ENCODE data around the gene TRIO. TPM values are rescaled to one million over a fixed set of nuclear protein-coding genes. Genes with fewer than 3 reads are reported as not detected.

Gene TRIO
- total RNA-seq, 3 donors from 2014 or later (not counting 1 experiment from before 2014, with no cell fraction given): 84.6 to 136 (median 94.3) TPM

DNA sequence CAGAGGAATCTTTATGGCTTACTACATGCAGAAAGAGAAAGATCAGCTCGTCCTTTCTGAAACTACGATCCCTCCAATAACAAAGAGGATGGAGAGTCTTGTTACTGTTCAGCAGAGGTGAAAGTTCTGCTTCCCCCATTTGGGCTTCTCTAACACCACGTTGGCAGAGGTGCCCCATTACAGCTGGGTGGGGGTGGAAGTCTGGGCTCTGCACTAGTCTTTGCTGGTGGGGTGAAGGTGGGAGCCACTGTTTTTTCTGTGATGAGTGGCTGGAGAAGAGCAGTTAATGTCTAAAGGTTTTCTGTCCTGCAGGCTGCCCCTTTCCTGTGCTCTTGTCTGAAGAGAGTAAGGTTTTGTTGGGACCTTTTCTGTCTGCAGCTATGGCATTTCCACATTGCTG, 373.8 kb downstream of the TRIO start:
- Histone ChIP-seq H3K4me3 (ENCODE audit: low read length) (no peak overlapping the region), H3K27ac (ENCODE audit: low read length) (no peak overlapping the region), H3K36me3 (ENCODE audit: control insufficient read depth, insufficient read depth, low read length) (no peaks in the 10 kb centered on the region), H3K4me1 (ENCODE audit: control insufficient read depth, insufficient read depth, low read length) (no peaks in the 10 kb centered on the region), H3K27me3 (ENCODE audit: control insufficient read depth, insufficient read depth, low read length) (no peaks in the 10 kb centered on the region), H3K9me3 (ENCODE audit: control insufficient read depth, insufficient read depth, low read length) (no peaks in the 10 kb centered on the region)
- Mint-ChIP-seq H3K4me3 (no peak overlapping the region), H3K36me3 (no peaks in the 10 kb centered on the region), H3K9me3 (peaks cover 0 to 3% of the 10 kb centered on the region in 2 donors), H3K27ac (no peak overlapping the region), H3K4me1 (peaks cover 0 to 3% of the 10 kb centered on the region in 2 donors), H3K27me3 (ENCODE audit: low read depth in 2 of 2) (no peaks in the 10 kb centered on the region)
- intact Hi-C loops (cut with micrococcal nuclease): no loop called here
- ATAC-seq (no peak), DNase-seq (no peak)
- WGBS (ENCODE audit: insufficient coverage): 56% methylated on average over 1 of the region's 3 CpGs
- TF ChIP-seq, protein P1, sequence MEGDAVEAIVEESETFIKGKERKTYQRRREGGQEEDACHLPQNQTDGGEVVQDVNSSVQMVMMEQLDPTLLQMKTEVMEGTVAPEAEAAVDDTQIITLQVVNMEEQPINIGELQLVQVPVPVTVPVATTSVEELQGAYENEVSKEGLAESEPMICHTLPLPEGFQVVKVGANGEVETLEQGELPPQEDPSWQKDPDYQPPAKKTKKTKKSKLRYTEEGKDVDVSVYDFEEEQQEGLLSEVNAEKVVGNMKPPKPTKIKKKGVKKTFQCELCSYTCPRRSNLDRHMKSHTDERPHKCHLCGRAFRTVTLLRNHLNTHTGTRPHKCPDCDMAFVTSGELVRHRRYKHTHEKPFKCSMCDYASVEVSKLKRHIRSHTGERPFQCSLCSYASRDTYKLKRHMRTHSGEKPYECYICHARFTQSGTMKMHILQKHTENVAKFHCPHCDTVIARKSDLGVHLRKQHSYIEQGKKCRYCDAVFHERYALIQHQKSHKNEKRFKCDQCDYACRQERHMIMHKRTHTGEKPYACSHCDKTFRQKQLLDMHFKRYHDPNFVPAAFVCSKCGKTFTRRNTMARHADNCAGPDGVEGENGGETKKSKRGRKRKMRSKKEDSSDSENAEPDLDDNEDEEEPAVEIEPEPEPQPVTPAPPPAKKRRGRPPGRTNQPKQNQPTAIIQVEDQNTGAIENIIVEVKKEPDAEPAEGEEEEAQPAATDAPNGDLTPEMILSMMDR (IDR thresholded peaks at IDR 0.05): no peak

GRCh38 chr5:14518638-14519037, 375.5 kb downstream of the TRIO start:
- WGBS (ENCODE audit: insufficient coverage): 98% methylated on average over 3 of the region's 7 CpGs
- H3K27ac Mint-ChIP-seq: no peak overlapping the region

DNA sequence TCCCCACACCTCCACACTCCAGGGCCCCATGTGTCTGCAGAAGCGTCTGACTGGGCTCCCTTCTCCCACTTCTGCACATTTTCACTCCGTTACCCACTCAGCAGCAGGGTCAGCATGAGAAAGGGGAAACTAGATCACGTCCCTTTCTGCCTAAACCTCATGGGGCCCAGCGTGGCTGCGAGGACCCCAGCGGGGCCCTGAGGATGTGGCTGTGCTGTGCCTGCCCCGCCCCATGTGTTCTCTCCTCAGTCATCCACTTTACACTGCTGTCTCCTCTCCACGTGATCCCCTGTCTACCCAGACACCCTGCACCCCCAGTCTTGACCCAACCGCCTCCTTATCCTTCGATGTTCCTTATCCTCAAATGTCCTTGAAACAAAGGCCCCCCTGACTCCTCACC, 378.6 kb downstream of the TRIO start:
- no peak overlapping the region for H3K27ac ChIP-seq (ENCODE audit: low read length)
- H3K9me3 ChIP-seq (ENCODE audit: control insufficient read depth, insufficient read depth, low read length): no peaks in the 10 kb centered on the region
- no peaks in the 10 kb centered on the region for H3K4me1 ChIP-seq (ENCODE audit: control insufficient read depth, insufficient read depth, low read length)
- H3K27me3 ChIP-seq (ENCODE audit: control insufficient read depth, insufficient read depth, low read length): no peaks in the 10 kb centered on the region
- no peaks in the 10 kb centered on the region for H3K36me3 Mint-ChIP-seq
- TF ChIP-seq, protein P1 (IDR thresholded peaks at IDR 0.05): no peak
- H3K4me3 ChIP-seq (ENCODE audit: low read length): no peak overlapping the region
- intact Hi-C loops (cut with micrococcal nuclease): no loop called here
- H3K27ac Mint-ChIP-seq: no peak overlapping the region
- H3K36me3 ChIP-seq (ENCODE audit: control insufficient read depth, insufficient read depth, low read length): no peaks in the 10 kb centered on the region
- H3K9me3 Mint-ChIP-seq: peaks cover 0 to 3% of the 10 kb centered on the region in 2 donors
- peaks cover 0 to 6% of the 10 kb centered on the region in 2 donors for H3K4me1 Mint-ChIP-seq
- 60% methylated on average over 10 of the region's 10 CpGs for WGBS (ENCODE audit: insufficient coverage)
- H3K27me3 Mint-ChIP-seq (ENCODE audit: low read depth in 2 of 2): no peaks in the 10 kb centered on the region
- H3K4me3 Mint-ChIP-seq: no peak overlapping the region
- DNase-seq (no peak), ATAC-seq (no peak)

More at GRCh38 chr5:14518638-14519037, 375.5 kb downstream of the TRIO start:
- H3K4me1 Mint-ChIP-seq: peaks cover 0 to 6% of the 10 kb centered on the region in 2 donors
- intact Hi-C loops (cut with micrococcal nuclease): no loop called here
- Histone ChIP-seq H3K9me3 (ENCODE audit: control insufficient read depth, insufficient read depth, low read length) (no peaks in the 10 kb centered on the region), H3K4me3 (ENCODE audit: low read length) (no peak overlapping the region), H3K4me1 (ENCODE audit: control insufficient read depth, insufficient read depth, low read length) (no peaks in the 10 kb centered on the region), H3K36me3 (ENCODE audit: control insufficient read depth, insufficient read depth, low read length) (no peaks in the 10 kb centered on the region), H3K27me3 (ENCODE audit: control insufficient read depth, insufficient read depth, low read length) (no peaks in the 10 kb centered on the region), H3K27ac (ENCODE audit: low read length) (no peak overlapping the region)
- H3K9me3 Mint-ChIP-seq: peaks cover 0 to 3% of the 10 kb centered on the region in 2 donors
- H3K4me3 Mint-ChIP-seq: no peak overlapping the region
- H3K27me3 Mint-ChIP-seq (ENCODE audit: low read depth in 2 of 2): no peaks in the 10 kb centered on the region
- ATAC-seq (no peak), DNase-seq (no peak)
- H3K36me3 Mint-ChIP-seq: no peaks in the 10 kb centered on the region
- TF ChIP-seq, protein P1 (IDR thresholded peaks at IDR 0.05): no peak

GRCh38 chr5:14522721-14523120, 379.6 kb downstream of the TRIO start:
- Histone ChIP-seq H3K4me1 (ENCODE audit: control insufficient read depth, insufficient read depth, low read length) (no peaks in the 10 kb centered on the region), H3K36me3 (ENCODE audit: control insufficient read depth, insufficient read depth, low read length) (no peaks in the 10 kb centered on the region), H3K27me3 (ENCODE audit: control insufficient read depth, insufficient read depth, low read length) (no peaks in the 10 kb centered on the region), H3K9me3 (ENCODE audit: control insufficient read depth, insufficient read depth, low read length) (no peaks in the 10 kb centered on the region), H3K27ac (ENCODE audit: low read length) (no peak overlapping the region), H3K4me3 (ENCODE audit: low read length) (no peak overlapping the region)
- Mint-ChIP-seq H3K36me3 (no peaks in the 10 kb centered on the region), H3K27ac (no peak overlapping the region), H3K4me3 (no peak overlapping the region), H3K27me3 (ENCODE audit: low read depth in 2 of 2) (no peaks in the 10 kb centered on the region), H3K9me3 (peaks cover 0 to 3% of the 10 kb centered on the region in 2 donors), H3K4me1 (peaks cover 0 to 6% of the 10 kb centered on the region in 2 donors)
- ATAC-seq (no peak), DNase-seq (no peak)
- WGBS (ENCODE audit: insufficient coverage): 82% methylated on average over 2 of the region's 2 CpGs
- intact Hi-C loops (cut with micrococcal nuclease): no loop called here
- TF ChIP-seq, protein P1 (IDR thresholded peaks at IDR 0.05): no peak
